ENCODE measurements around the gene DLK1.

Gene DLK1

DNA sequence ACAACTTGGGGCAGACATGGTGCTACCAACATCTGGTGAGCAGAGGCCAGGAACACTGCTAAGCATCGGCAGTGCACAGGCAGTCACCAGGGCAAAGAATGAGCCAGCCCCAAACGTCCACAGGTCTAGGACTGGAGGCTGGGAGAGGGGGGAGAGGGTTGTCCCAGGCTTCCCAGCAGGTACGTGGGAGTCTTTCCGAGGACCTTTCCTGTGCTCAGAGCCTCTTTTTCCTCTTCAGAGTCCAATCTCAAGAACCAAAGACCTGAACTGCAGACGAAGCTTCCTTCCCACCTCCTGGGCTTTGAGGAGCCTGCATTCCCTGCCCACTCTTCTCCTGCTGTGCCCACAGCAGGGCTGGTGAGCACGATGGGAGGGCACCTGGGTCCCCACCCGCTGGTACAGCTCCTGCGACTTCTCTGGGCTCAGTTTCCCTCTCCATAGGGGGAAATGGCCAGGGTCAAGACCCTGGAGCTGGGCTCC is 48.7 kb downstream of the DLK1 start:
- no peak for DNase-seq (ENCODE audit: extremely low read depth in 1 of 2, low read depth in 1 of 2)

DNA sequence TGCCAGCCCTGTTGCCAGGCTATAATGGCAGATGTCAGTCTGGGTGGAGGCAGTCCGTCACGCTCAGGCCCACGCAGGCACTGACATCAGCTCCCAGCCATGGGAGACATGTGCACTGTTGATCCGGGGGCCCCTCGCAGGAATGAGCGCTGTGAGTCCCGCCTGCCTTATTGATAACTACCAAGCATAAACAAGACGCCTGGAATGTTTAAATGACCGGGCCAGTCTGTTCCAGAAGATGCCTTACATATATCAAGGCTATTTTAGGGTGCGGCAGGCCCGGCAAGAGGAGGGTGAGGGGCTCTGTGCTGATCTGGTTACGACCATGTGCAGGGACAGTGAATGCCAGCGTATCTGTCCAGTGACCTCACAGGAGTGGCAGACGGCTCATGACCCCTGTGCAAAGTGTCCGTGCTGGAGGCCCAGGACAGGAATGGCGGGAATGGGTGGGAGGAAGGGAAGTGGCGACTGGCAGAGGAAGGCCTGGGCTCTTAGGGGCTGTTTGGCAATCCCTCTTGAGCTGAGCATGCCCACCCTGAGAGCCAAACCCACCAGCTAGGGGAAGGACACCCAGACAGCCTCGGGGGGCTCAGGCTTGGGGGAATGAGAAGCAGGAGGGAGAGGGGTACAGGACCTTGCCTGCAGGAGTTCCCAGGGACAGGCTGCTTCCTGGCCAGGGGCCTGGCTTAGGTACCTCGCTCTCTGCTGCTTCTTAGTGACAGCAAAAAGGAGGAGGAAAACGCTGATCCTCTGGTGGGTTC is 49.3 kb downstream of the DLK1 start:
- no peak for DNase-seq (ENCODE audit: extremely low read depth in 1 of 2, low read depth in 1 of 2)

DNA sequence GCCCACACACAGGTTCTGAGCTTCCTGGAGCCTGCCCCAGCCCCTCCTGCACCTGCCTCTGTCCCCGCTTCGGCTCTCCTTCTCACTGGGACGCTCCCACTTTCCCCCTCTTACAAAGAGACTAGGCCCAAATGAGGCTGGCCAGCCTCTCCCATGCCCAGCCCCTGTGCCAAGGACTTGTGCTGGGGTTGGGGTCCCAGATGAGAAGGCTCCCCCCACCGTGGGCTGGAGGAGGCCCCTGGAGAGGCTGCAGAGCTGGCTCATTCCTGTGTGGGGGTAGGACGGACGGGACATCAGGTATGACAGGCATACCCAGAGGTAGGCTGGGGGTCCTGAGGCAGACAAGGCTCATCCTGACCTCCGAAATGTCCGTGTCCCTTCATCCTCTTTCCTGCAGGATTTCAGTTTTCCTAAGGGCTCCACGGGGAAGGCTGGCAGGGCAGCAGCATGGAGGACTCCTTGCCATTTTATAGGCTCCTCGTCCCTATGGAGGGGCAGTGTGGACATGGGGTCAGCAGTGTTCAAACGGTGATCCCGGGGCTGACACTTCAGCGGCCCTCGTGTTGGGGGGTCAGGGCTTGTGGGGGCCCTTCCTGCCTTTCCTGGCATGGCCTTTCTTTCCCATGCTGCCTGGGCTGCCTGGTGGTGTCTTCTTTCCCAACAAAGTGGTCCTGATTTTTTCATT is 50.1 kb downstream of the DLK1 start:
- DNase-seq (ENCODE audit: extremely low read depth in 1 of 2, low read depth in 1 of 2) = no peak

DNA sequence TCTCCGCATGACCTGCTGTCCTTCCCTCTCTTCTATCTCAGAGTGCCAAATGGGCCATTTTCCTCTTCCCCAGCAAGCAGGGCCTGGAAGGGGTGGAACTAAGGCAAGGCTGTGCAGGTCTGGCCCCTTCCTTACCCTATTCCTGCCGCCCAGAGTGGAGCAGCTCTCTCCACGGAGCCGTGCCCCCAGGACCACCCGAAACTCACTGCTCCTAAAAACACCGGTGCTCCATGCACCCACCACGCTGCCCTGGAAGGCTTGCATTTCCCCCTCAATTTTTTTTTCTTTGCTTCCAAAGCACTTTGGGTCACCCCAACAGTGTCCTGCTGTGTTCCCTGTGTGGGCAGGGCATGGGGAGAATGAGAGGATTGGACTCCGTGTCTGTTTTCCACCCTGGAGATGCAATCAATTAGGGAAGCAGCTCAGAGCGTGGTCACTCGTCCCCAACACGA is 50.7 kb downstream of the DLK1 start:
- DNase-seq (ENCODE audit: extremely low read depth in 1 of 2, low read depth in 1 of 2) = no peak

DNA sequence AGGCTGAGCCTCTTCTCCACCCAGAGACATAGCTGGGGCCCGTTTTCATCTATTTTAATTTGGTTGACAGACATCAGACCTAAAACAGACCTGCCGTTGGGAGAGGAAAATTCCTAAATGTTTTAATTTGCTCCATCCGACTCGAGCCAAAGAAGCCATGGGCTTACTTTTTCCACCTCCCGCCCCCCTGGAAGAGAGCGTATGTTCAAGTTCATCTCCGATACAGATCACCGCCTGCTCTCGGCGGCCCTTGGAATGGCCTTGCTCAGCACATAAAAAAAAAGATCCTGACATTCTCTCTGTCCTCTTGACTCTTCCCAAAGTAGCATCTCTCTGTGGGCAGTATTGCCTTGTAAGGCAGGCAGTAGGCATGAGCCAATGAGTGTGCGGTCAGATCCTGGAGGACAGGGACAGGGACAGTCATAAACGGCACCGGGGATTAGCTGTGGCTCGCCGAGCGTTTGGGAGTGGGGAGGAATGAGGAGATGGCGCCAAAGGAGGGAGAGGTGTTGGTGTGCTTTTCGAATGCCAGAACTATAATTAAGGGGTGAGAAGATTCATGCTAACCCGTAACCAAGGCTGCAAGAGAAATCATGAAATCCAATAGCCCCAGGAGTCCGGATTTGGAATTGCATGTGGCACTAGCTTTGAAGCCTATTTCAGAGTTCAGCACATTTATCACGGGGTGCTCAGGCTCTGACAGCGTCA is 51.3 kb downstream of the DLK1 start:
- DNase-seq (ENCODE audit: extremely low read depth in 1 of 2, low read depth in 1 of 2) = no peak

DNA sequence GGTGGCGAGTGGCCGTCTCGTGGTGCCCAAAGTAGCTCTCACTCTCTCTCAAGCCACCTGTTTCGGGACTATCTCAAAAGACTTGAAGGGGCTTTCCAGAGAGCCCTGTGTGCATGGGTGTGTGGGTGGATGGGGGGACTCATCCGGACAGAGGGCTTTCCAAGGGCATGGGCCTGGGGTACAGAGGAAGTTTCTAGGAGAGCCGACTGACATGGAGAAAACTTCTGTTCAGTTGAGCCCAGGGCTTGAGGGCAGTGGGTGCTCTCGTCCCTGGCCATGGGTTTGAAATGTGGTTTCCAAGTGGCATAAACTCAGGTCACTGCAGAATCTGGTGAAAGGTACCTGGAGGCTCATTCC is 51.8 kb downstream of the DLK1 start:
- DNase-seq (ENCODE audit: extremely low read depth in 1 of 2, low read depth in 1 of 2) = no peak

DNA sequence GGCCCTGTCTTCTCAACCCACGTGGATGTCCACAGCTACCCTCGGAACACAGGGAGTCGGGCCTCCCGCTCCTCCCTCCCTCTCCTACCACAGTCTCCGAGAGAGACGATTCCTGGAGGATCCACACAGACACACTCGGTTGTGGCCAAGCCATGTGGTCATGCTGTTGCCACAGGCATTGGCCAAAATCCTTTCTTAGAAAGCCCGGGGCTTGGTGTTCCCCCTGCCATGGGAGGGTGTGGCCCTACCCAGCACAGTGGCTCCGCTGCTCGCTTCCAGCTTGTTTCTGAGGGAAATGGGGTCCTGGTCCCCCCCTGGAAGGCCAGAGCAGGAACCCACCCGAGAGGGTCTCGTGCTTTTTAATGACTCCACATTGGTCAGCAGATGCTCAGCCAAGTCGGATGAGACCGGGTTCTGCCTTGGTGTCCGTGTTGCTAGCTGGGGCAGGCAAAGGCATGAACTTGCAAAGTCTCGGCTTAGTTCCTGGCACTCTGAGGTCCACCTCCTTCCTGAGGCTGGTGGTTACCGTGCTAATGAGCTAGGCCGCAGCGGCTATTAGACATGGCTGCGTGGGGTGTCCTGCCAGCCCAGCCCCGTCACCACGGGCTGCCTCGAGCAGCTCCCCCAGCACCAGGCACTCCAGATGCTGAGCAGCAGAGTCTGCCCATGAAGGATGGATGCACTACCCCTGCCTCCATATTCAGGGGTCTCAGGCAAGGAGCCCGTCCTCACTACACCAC is 52.4 kb downstream of the DLK1 start:
- DNase-seq (ENCODE audit: extremely low read depth in 1 of 2, low read depth in 1 of 2) = no peak

DNA sequence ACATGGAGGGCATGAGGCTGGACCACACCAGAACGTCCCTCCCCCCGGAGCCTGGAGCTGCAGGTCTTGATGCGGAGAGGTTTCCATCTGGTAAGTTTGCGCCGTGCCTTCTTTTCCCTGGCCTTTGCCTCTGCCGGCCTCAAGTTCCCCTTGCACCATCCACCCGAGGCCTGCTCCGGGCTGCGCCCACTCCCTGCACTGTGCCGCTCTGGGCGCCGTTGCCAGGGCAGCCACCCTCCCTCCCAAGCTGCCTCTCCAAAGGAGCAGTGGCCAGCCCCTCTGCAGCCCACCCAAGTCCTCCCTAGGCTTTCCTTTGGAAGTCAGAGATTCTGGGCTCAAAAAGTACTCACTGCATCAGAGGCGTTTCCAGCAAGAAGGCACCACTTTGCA is 53.0 kb downstream of the DLK1 start:
- DNase-seq (ENCODE audit: extremely low read depth in 1 of 2, low read depth in 1 of 2) = no peak

DNA sequence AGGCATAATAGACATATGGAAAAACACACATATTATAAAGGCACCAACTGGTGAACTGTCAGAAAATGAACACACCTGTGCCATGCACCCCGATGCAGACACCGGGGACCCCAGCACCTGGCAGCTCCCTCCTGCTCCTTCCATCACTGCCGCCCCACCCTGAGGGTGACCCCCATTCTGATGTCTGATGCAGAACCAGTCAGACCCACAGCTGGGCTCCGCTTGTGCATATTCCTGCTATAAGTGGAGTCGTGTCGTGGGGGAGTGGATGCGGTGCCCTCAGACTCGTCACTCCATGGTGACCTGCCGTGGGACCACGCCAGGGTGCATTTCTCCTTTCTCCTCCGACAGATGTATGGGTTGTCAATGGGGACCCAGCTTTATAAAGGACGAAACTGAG is 53.6 kb downstream of the DLK1 start:
- DNase-seq (ENCODE audit: extremely low read depth in 1 of 2, low read depth in 1 of 2) = no peak

DNA sequence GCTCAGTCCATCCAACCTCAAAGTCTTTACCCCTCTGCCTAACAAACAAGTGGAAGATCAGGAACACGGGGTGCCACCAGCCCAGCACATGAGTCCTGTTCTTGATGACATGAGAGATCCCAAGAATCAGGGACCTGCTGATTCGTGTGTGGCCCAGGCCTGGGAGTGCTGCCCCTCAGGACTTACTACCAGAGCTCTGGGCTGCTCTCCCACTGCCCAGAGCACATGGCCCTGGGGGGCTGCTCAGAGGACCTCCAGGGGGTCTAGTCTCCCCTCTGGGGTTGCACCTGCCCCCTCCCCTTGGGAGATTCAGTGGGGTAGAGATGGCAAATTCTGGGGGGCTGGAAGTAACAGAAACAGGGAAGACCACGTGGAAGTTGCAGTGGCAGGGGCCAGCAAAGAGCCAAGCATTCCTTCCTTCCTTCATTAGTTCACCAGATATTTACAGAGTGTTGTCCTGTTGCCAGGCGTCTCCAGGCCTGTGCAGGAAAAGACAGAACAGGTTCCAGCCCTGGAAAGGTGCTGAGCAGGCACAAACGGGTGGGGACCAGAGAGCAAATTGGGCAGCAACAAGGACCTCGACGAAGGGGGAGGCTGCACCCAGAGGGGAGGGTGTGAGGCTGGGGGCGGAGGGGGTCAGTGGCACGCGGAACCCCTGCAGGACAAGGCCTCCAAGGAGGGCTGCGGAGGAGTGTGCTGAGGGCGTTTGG is 54.1 kb downstream of the DLK1 start:
- DNase-seq (ENCODE audit: extremely low read depth in 1 of 2, low read depth in 1 of 2) = no peak

DNA sequence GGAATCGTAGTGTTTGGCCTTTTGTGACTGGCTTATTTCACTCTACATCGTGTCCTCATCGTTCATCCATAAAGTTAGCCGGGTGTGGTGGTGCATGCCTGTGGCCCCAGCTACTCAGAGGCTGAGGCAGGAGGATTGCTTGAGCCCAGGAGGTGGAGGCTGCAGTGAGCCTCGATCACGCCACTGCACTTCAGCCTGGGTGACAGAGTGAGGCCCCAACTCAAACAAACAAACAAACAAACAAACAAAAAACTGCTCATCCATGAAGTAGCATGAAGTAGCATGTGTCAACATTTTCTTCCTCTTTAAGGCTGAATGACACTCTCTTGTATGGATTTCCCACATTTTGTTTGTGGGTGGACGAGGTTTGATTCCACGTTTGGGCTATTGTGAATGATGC is 55.3 kb downstream of the DLK1 start:
- no peak for DNase-seq (ENCODE audit: extremely low read depth in 1 of 2, low read depth in 1 of 2)

DNA sequence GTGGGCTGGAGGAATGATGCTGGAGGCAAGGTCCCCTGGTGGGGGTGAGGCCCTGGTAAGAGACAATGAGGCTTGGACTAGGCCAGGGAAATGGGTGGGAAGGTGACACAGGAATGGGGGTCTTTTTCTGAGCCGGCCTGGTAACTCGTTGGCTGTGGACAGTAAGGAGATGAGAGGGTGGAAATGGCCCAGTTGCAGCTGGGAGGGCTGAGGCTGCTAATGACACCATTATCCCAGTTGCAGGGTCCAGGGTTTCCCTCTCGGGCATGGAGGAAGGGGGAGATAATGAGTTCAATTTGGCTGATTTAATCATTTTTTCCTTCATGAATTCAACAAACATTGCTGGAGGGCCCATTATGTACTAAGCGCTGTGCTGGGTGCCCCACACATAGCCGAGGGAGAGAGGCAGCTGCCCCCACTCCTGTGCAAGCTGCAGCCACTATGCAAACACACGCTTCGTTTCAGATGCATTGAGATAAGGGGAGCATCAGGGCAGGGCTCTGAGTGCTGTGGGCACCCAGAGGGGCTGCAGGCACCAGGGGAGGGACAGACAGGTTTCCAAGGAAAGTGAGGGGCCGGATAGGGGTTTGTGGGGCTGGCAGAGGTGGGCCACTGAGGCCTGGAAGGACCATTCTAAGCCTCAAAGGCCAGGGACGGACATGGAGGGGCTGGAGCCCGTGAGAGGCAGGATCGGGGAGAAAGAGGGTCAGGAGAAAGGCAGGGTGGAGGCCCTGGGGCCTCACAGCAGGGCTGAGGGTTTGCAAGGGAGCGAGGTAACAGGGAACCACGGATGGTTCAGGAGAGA is 56.0 kb downstream of the DLK1 start:
- DNase-seq (ENCODE audit: extremely low read depth in 1 of 2, low read depth in 1 of 2) = no peak

DNA sequence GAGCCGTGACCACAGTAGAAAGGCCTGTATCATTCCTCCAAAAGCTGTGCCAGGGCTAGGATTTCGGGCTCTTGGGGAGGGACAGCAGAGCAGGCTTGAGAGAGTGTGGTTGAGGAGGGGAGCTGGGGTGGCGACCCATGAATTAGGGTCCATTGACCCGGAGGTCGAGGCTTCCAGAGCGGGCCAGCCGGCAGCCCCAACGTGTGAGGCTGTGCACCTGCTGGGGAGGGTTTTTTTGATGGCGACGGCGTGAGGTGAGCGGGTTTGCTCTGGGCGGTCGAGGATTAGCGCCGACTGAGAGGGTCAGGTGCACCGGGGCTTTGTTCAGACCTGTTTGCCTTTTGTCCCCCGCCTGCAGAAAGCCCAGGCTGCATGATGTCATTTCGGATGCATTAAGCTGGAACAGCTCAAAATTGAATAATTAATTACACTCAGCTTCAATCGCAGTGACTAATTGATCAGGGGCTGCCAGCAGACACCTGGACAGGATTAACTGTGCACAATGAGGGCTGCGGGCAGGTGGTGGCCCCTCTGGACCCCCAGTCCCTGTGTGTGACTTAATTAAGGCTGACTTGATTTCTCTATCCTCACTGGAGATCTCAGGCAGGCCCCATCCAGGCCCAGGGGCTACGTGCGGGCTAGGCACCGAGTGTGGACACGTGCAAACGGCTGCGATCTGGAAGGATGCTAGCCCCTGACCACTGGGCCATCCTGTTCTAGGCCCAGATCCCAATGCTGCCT is 57.1 kb downstream of the DLK1 start:
- no peak for DNase-seq (ENCODE audit: extremely low read depth in 1 of 2, low read depth in 1 of 2)

DNA sequence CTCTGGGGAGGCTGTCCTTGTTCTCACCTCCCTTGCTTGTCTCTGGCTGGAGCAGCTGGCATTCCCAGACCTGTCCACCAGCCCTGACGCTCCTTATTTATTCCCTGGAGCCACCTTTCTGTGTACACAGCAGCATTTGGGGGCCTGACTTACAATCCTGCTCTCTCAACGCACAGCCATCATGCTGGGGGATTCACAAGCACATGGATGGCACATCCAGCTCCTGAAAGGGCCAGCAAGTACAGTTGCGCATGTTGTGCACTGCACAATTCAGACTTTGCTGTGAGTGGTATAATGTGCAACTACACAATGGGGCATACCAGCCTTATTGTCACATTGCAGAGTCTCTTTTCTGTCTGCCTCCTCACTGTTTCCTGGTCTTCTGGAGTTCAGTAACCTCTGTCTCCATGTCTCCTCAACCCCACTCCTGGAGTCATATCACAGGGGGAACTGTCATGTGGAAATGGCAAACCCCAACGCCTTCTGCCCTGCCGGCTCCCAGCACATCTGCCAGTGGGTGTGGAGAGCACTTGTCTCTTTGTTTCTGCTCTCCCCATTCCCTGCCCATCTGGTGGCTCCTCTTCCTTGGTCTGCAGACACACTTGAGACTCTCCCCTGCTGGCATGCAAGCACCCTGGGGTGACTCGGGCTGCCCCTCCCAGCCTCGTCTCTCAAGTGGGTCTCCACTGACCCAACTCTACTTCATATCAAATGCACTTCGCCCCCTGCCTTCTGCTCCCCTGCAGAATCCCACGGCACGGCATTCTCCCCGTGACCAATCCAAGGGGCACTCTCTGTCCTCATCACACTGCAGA is 58.0 kb downstream of the DLK1 start:
- no peak for DNase-seq (ENCODE audit: extremely low read depth in 1 of 2, low read depth in 1 of 2)

DNA sequence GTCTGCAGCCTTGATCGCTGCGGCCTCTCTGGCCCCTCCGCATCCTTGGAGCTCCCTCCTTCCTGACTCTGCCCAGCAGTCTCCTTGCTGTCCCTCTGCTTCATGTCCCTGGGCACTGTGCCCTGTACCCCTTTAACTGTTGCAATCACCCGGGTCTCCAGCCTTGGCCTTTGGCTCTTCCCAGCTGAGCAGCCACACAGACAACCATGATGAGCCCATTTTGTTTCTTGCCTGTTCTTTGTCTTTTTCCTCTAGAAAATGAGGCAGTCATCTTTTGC is 58.6 kb downstream of the DLK1 start:
- no peak for DNase-seq (ENCODE audit: extremely low read depth in 1 of 2, low read depth in 1 of 2)

DNA sequence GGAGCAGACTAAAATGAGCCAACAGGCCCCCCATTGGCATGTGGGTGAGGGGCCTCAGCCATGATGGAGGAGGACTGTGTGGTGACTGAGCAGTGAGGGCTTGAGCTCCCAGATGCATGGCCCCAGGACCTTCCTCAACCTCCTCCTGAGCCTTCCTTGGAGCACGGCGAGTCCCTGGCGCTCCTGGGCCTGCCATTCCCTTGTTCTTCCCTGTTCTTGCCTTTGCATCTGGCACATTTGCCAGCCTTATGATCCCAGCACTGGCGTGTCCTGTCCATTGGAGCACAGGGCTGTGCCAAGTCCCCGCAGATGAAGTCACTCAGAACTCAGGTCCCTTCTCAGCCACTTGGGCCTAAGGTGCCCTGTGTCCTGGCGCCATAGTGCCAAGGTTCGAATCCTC is 58.9 kb downstream of the DLK1 start:
- DNase-seq (ENCODE audit: extremely low read depth in 1 of 2, low read depth in 1 of 2) = no peak

DNA sequence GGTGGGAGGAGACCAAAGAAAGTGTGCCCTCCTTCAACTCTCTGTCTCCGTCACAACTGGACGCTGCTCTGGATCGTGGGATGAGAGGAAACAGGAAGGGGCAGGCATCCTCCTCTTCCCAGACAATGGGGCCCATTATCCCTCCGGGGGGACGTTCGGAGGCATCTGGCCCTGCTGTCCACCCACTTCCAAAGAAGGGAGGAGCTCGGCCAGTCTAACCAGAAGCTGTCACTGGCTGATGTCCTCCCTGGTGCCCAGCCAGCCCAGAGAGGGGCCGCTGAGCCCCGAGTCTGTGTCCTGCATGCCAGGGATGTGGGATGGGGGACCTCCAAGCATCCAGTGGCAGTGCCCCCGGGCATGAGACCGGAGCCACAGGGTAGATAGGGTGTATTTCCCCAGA is 59.4 kb downstream of the DLK1 start:
- DNase-seq (ENCODE audit: extremely low read depth in 1 of 2, low read depth in 1 of 2) = no peak

DNA sequence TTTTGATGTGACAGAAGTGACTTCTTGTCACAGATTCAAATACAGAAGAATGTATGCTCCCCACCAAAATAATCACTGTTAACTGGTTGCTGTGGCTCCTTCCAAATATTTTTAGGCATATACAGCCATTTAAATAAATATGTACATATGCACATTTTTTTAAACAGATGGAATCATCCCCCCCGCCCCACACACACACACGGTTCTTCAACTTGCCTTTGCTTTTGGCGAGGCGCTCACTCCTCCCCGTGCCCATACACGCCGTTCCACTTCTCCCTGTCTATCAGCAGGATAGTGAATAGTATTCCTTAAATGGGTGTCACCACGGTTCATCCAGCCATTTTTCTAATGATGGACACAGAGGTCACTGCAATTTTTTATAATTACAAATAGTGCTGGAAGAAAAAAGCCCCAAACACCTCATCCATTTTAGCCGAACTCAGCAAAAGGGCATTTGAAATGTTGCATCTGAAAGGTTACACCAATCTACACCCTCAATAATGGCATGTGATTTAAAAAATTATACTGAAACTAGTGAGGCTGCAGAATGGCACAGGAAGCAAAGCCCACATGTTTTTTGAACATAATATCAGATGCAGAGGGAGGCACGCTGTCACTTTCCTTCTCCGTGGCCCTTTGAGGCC is 60.0 kb downstream of the DLK1 start:
- no peak for DNase-seq (ENCODE audit: extremely low read depth in 1 of 2, low read depth in 1 of 2)
